Activated naive CD4-positive, alpha-beta T cell treated with anti-CD3 and anti-CD28 coated beads for 36 hours (primary cell): ENCODE results near the gene HMGXB4. TPM values are rescaled to one million over a fixed set of nuclear protein-coding genes. Genes with fewer than 3 reads are reported as not detected.

Experiments used
- CTCF ChIA-PET: fragments of 350-600 bp; sonication (Branson Sonifier 250); formaldehyde crosslinking; loops from one replicate; lab custom pipeline; 2021; ENCODE audit warnings: antibody characterized with exemption; lab: Charles Lee
- DNase-seq: peaks from one replicate; pipeline ENCODE4 v3.0.0-alpha.2; 2020
- H3K27ac Mint-ChIP-seq: one replicate; pipeline ENCODE4 v1.8.0; 2021; ENCODE audit warnings: mild to moderate bottlenecking, mixed read lengths
- H3K27me3 Mint-ChIP-seq: one replicate; pipeline ENCODE4 v1.8.0; 2021; ENCODE audit warnings: low read depth, mixed read lengths
- H3K36me3 Mint-ChIP-seq: one replicate; pipeline ENCODE4 v1.8.0; 2021; ENCODE audit warnings: low read depth, mixed read lengths
- H3K4me1 Mint-ChIP-seq: one replicate; pipeline ENCODE4 v1.8.0; 2021; ENCODE audit warnings: low read depth, mixed read lengths
- H3K4me3 Mint-ChIP-seq: one replicate; pipeline ENCODE4 v1.8.0; 2021; ENCODE audit warnings: mild to moderate bottlenecking, moderate library complexity, mixed read lengths
- H3K9me3 Mint-ChIP-seq: one replicate; pipeline ENCODE4 v1.8.0; 2021; ENCODE audit warnings: mixed read lengths
- intact Hi-C: fragments of 100-400 bp; cut with micrococcal nuclease; formaldehyde crosslinking; loops from one replicate; pipeline ENCODE4 v1.15.1; 2023
- total RNA-seq, 2 experiments: library from RNA; stranded (reverse); gene quantifications; one replicate each; pipeline ENCODE4 v1.2.3, GENCODE V29; 2021

HMGXB4 gene
- total RNA-seq, 2 experiments from 2014 or later: 36.6 to 38.2 TPM

DNA sequence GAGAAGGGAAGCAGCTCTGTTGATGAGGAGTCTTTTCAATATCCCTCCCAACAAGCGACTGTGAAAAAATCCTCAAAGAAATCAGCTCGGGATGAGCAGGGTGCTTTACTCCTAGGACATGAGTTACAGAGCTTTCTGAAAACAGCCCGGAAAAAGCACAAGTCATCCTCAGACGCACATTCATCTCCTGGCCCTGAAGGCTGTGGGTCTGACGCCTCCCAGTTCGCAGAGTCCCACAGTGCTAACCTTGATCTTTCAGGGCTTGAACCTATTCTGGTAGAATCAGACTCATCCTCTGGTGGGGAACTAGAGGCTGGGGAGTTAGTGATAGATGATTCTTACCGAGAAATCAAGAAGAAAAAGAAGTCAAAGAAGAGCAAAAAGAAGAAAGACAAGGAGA, 7.7 kb downstream of the HMGXB4 start:
- CTCF ChIA-PET: no interaction called here

DNA sequence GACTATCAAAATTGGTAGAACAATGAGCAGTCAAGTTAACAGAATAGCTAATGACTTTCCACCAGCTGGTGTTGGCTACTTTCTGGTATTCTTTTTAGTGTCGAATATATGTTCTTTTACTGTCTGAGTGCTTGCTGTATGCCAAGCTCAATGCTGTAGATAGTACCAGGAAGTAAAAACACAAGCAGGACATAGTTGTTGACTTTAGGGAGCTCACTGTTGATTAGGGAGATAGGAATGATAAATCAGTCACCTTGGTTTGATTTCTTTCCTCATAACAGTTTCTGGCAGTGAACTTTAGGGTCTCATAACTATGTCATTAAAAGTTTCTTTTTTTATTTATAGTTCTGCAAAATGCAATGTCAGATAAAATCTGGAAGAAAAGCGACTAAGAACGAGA, 9.0 kb downstream of the HMGXB4 start:
- H3K4me3 Mint-ChIP-seq: no peak overlapping the region
- peaks cover 50% of the 10 kb centered on the region for H3K36me3 Mint-ChIP-seq
- peaks cover 9% of the 10 kb centered on the region for H3K4me1 Mint-ChIP-seq
- no peak for DNase-seq
- H3K27me3 Mint-ChIP-seq: no peaks in the 10 kb centered on the region
- CTCF ChIA-PET: no interaction called here
- intact Hi-C loops: no loop called here
- no peak overlapping the region for H3K27ac Mint-ChIP-seq
- H3K9me3 Mint-ChIP-seq: no peaks in the 10 kb centered on the region

More for the DNA sequence above, 7.7 kb downstream of the HMGXB4 start:
- Mint-ChIP-seq H3K9me3 (no peaks in the 10 kb centered on the region), H3K4me1 (peaks cover 13% of the 10 kb centered on the region), H3K36me3 (peaks cover 49% of the 10 kb centered on the region), H3K27me3 (no peaks in the 10 kb centered on the region), H3K27ac (peak overlapping the region; percentile 64), H3K4me3 (no peak overlapping the region)
- intact Hi-C loops: no loop called here
- no peak for DNase-seq

DNA sequence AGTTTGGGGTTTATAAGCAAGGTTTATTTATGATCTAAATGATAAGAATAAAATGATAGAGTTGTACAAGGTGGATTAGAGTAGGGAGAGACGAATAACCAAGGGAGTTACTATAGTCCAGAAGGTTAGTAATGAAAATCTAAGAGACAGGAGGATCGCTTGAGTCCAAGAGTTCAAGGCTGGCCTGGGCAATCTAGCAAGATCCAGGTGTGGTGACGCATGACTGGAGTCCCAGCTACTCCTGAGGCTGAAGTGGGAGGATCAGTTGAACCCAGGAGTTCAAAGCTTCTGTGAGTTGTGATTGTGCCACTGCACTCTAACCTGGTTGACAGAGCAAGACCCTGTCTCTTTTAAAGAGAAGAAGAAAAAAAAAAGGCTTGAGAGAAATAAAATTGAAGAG, 12.3 kb downstream of the HMGXB4 start:
- H3K27me3 Mint-ChIP-seq: no peaks in the 10 kb centered on the region
- no peaks in the 10 kb centered on the region for H3K9me3 Mint-ChIP-seq
- no peak overlapping the region for H3K4me3 Mint-ChIP-seq
- intact Hi-C loops: no loop called here
- CTCF ChIA-PET: no interaction called here
- no peak overlapping the region for H3K27ac Mint-ChIP-seq
- DNase-seq: no peak
- H3K36me3 Mint-ChIP-seq: peaks cover 48% of the 10 kb centered on the region
- H3K4me1 Mint-ChIP-seq: peaks cover 29% of the 10 kb centered on the region

DNA sequence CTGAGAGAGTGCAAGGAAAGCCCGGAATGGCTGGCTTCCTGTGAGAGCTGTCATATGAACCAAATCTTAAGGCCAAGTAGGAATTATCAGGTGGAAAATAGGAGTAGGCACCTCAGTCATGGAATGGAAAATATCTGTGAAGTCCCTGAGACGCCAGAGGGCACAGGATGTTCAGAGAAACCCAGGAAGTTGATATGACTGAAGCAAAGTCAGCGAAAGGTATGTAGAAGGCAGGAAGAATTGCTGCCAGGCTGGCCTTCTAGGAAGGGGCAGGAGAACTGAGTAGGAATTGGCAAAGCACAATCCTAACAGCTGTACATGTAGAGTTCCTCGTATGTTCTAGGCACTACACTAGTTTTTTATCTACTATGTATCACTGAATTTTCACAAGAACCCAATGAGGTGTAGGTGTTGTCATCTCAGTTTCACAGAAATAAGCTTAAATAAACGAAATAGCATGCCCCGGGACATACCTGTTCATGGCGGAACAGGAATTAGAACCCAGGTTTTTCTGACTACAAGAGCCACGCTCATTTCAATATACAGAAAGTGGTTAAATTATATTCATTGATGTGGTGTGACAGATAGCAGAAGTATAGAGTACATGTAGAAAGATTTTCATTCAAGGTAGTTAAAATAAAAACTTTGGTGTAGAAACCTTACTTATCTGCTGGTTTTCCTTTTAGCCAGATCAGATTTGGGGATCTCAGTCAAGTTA, 17.0 kb downstream of the HMGXB4 start:
- Mint-ChIP-seq H3K9me3 (no peaks in the 10 kb centered on the region), H3K27me3 (no peaks in the 10 kb centered on the region), H3K36me3 (peaks cover 35% of the 10 kb centered on the region), H3K27ac (peak overlapping the region; percentile 33), H3K4me3 (no peak overlapping the region), H3K4me1 (peaks cover 28% of the 10 kb centered on the region)
- intact Hi-C loops: no loop called here
- CTCF ChIA-PET: no interaction called here
- DNase-seq: no peak

DNA sequence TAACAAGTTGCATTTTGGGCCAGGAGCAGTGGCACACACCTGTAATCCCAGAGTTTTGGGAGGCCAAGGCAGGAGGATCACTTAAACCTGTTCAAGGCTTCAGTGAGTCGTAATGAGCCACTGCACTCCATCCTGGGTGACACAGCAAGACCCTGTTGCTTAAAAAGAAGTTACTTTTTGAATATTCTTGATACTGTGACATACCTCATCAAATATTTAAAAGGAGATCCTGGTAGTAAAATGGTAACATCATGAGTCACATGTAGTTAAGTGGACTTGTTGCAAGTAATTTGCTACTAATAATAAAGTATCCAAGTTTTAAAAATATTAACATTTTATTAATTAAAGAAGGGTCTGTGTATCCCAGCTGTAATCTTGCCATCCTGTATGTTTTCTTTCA, 18.3 kb downstream of the HMGXB4 start:
- intact Hi-C loops: no loop called here
- CTCF ChIA-PET: no interaction called here

DNA sequence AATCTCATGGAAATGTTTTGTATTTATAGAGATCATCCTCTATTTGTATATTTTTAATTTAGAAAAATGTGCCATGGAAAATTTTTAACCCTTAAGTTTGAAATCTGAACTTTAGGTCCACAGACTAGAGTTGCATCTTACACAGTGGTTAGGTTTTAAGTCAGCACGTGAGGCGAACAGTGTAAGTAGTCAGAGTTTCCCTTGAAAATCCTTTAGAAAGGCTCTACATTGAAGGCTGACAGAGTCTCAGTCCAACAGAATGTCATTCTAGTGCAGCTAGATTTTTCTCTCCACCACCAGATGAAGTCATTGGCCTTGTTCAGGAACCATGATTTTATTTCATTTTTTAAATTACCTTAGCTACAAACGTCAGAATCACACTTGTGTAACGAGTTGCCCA, 18.7 kb downstream of the HMGXB4 start:
- CTCF ChIA-PET: no interaction called here
- no peaks in the 10 kb centered on the region for H3K27me3 Mint-ChIP-seq
- DNase-seq: no peak
- peaks cover 32% of the 10 kb centered on the region for H3K4me1 Mint-ChIP-seq
- peaks cover 34% of the 10 kb centered on the region for H3K36me3 Mint-ChIP-seq
- H3K4me3 Mint-ChIP-seq: no peak overlapping the region
- intact Hi-C loops: no loop called here
- H3K9me3 Mint-ChIP-seq: no peaks in the 10 kb centered on the region
- H3K27ac Mint-ChIP-seq: no peak overlapping the region

More for the DNA sequence above, 18.3 kb downstream of the HMGXB4 start:
- H3K36me3 Mint-ChIP-seq: peaks cover 33% of the 10 kb centered on the region
- no peak overlapping the region for H3K4me3 Mint-ChIP-seq
- H3K4me1 Mint-ChIP-seq: peaks cover 30% of the 10 kb centered on the region
- no peaks in the 10 kb centered on the region for H3K27me3 Mint-ChIP-seq
- H3K9me3 Mint-ChIP-seq: no peaks in the 10 kb centered on the region
- DNase-seq: no peak
- no peak overlapping the region for H3K27ac Mint-ChIP-seq

DNA sequence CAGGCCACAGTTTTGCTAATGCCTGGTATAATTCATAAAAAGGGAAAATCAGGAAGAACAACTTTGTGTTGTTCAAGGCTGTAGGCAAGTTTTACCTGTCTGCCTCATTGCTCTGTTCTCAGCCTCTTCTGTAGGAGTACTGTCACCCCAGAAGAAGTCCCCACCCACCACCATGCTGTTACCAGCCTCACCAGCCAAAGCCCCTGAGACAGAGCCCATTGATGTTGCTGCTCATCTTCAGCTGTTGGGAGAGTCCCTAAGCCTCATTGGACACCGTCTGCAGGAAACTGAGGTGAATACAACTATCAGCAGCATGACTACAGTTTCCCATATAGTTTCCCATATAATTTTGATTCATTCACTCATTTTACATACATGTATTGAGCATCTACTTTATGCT, 30.8 kb downstream of the HMGXB4 start:
- peak; percentile 33 for DNase-seq
- CTCF ChIA-PET: no interaction called here
- H3K9me3 Mint-ChIP-seq: no peaks in the 10 kb centered on the region
- no peaks in the 10 kb centered on the region for H3K27me3 Mint-ChIP-seq
- H3K4me3 Mint-ChIP-seq: no peak overlapping the region
- H3K36me3 Mint-ChIP-seq: peaks cover 27% of the 10 kb centered on the region
- peaks cover 3% of the 10 kb centered on the region for H3K4me1 Mint-ChIP-seq
- H3K27ac Mint-ChIP-seq: no peak overlapping the region
- intact Hi-C loops: no loop called here

DNA sequence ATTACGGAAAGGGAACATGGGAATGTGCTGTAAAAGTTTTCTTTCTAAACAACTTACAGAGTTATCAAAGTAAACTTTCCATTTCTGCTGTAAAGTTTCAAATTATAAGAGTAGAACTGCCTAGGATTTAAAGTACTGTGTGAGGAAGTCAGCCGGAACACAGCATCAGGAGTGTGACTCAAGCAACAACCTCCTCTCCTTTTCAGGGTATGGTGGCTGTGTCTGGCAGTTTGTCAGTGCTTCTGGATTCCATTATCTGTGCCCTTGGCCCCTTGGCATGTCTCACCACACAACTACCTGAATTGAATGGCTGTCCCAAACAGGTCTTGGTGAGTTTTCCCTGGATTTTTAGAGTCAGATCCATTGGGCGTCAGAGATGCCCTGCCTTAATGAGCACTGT, 35.5 kb downstream of the HMGXB4 start:
- DNase-seq: no peak
- H3K27me3 Mint-ChIP-seq: no peaks in the 10 kb centered on the region
- peaks cover 3% of the 10 kb centered on the region for H3K4me1 Mint-ChIP-seq
- H3K36me3 Mint-ChIP-seq: peaks cover 26% of the 10 kb centered on the region
- H3K27ac Mint-ChIP-seq: no peak overlapping the region
- H3K9me3 Mint-ChIP-seq: no peaks in the 10 kb centered on the region
- intact Hi-C loops: no loop called here
- CTCF ChIA-PET: no interaction called here
- H3K4me3 Mint-ChIP-seq: no peak overlapping the region

DNA sequence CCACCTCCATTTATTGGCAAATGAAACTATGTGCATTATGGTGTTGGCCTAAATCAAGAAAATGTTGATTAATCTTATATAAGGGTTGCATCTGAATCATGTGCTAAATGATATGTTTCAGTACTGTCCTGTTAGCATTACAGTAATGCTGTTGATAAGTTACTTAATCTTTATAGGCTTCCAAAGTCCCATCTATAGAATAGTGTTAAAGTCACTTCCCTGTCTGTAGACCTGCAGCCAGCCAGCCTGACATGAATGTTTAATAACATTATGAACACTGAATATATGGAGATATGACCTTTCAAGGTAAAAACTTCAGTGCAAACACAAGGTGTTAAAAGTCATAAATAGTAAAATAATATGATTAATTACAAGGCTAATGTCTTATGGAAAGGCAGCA, 38.8 kb downstream of the HMGXB4 start:
- DNase-seq: no peak
- Mint-ChIP-seq H3K27ac (no peak overlapping the region), H3K27me3 (no peaks in the 10 kb centered on the region), H3K9me3 (no peaks in the 10 kb centered on the region), H3K4me1 (peaks cover 5% of the 10 kb centered on the region), H3K36me3 (peaks cover 18% of the 10 kb centered on the region), H3K4me3 (no peak overlapping the region)
- CTCF ChIA-PET: no interaction called here
- intact Hi-C loops: no loop called here

DNA sequence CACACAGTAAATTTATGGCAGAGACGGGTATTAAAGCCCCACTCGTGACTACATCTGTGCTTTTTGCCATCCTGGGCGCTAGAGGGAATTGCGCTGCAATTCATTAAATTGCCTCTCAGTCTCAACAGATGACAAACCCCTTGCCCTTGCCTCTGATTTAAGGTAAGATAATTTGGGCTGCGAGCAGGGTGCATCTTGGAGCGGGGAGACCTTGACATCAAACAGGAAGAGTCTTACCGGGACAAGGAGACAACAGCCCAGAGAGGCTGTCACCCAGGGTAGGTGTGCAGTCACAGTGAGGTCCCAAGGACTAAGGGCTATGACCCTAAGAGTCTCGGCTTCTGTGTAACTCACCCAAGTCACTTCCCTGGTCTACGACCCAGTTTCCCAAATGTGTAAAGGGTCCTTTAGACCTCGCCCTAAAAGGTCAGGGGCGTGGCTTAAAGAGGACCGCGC, 42.0 kb downstream of the HMGXB4 start:
- Mint-ChIP-seq H3K4me1 (peaks cover 24% of the 10 kb centered on the region), H3K9me3 (no peaks in the 10 kb centered on the region), H3K27me3 (no peaks in the 10 kb centered on the region), H3K36me3 (peaks cover 2% of the 10 kb centered on the region), H3K27ac (peak overlapping the region; percentile 56), H3K4me3 (peak overlapping the region; percentile 88)
- peak; percentile 28 for DNase-seq
- intact Hi-C loops: loop anchor here (2.0 kb wide), 1 partner anchor 32 kb away; no protein-coding TSS in a partner anchor
- CTCF ChIA-PET: interaction anchor here (0.8 to 1.5 kb wide), 2 partner anchors 30 to 34 kb away, joined by 4 to 5 read pairs; no protein-coding TSS in a partner anchor

DNA sequence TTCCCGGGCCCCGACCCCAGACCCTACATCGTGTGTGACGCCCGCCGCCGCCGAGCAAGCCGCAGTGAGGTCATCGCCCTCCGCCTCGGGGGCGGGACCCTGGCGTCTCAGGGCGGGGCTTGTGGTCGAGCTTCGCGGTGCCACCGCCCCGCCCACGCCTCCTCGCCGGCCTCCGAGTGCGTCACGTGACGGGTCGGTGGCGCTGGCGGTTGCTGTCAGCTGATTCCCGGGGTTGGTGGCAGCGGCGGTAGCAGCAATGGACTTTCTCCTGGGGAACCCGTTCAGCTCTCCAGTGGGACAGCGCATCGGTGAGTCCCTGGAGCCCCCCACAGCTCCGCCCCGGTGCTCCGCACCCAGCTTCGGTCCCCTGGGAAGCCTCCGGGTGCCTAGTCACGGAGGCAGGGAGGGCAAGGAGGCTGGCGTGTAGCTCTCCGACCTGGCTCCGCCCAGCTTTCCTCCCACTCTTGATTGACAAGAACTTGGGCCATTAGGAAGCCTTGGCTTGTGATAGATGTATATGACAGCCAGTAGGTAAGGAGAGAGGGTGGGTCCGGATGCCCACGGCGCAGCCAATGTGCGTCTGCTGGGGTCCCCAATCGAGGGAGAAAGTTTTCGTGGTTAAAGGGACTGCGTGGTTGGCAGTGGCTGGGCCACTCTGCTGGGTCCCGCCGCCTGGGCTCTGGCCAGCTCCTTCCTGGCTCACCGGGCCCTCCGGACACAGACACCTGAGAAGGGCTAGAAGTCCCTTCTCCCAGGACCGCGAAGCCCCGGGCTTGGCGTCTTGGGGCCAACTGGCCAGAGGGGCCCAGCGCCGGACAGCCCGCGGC, 42.6 kb downstream of the HMGXB4 start, which contains the start of gene TOM1:
Gene TOM1 (plus strand): TSS at position 222 of the 827 bp plus-strand sequence. CDS start 35 bp downstream, at position 257.
- peak; percentile 96 for DNase-seq
- H3K4me1 Mint-ChIP-seq: peaks cover 27% of the 10 kb centered on the region
- no peaks in the 10 kb centered on the region for H3K27me3 Mint-ChIP-seq
- H3K27ac Mint-ChIP-seq: peak within 1 kb of the TSS; percentile 78
- H3K4me3 Mint-ChIP-seq: peak within 1 kb of the TSS; percentile 88
- H3K36me3 Mint-ChIP-seq: peaks cover 1% of the 10 kb centered on the region
- no peaks in the 10 kb centered on the region for H3K9me3 Mint-ChIP-seq
- intact Hi-C loops: loop anchor here (2.0 kb wide), 3 partner anchors 31 to 101 kb away; partner anchors contain the start of genes HMGXB4 and MCM5
- CTCF ChIA-PET: interaction anchor here (0.6 to 1.5 kb wide), 3 partner anchors 10 to 34 kb away, joined by 4 to 5 read pairs (median 4); no protein-coding TSS in a partner anchor

DNA sequence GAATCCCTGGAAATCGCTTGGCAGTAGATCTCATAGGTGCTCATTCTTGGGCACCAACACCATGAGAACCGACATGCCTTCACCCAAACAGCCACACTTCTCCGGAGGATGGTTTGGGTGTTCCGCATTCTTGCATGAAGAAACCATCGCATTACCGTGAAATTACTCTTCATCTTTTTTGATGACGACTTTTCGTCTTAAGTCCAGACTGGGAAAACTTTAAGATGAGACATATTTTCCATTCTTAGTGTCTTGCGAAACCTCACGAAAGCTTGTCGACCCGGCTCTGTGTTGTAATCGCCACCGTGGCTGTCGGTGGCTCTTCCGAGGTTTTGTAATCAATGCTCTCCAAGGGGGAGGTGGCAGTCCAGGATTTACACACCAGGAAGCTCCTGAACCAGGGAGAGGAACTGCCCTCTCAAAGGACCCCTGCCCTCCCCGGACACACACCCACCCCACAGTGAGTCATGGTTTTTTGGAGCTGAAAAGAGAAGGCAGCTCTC, 44.1 kb downstream of the HMGXB4 start:
- Mint-ChIP-seq H3K27me3 (no peaks in the 10 kb centered on the region), H3K9me3 (no peaks in the 10 kb centered on the region), H3K4me3 (peak overlapping the region; percentile 88), H3K4me1 (peaks cover 39% of the 10 kb centered on the region), H3K27ac (peak overlapping the region; percentile 69), H3K36me3 (peaks cover 1% of the 10 kb centered on the region)
- no peak for DNase-seq
- CTCF ChIA-PET: no interaction called here
- intact Hi-C loops: loop anchor here (2.0 kb wide), 2 partner anchors 45 to 99 kb away; partner anchors contain the start of genes HMGXB4 and MCM5
